GM12872 (cell line): ENCODE measurements around the gene CRTAC1.

Experiments used
- CTCF ChIP-seq: IDR thresholded peaks from 3 replicates; pipeline ENCODE4 v1.5.1; 2011; ENCODE audit warnings: low read depth, mild to moderate bottlenecking, low read length, moderate library complexity; ENCODE audit not compliant: insufficient read depth

CRTAC1 gene

GRCh38 chr10:98028168-98028770, 2.2 kb downstream of the CRTAC1 start:
- TF ChIP-seq CTCF, result peak; percentile 94

- no peak for TF ChIP-seq CTCF
These were observed 7.4 kb downstream of the CRTAC1 start for GRCh38 chr10:98023024-98023423.

- no peak for TF ChIP-seq CTCF
These were observed 9.6 kb downstream of the CRTAC1 start for GRCh38 chr10:98020784-98021183.

GRCh38 chr10:98020254-98020653, 10.2 kb downstream of the CRTAC1 start:
- no peak for TF ChIP-seq CTCF

GRCh38 chr10:98019784-98020183, 10.6 kb downstream of the CRTAC1 start:
- TF ChIP-seq CTCF, result no peak

GRCh38 chr10:98016772-98017475, 13.5 kb downstream of the CRTAC1 start:
- TF ChIP-seq CTCF, result no peak

GRCh38 chr10:98013776-98014175, 16.6 kb downstream of the CRTAC1 start:
- no peak for TF ChIP-seq CTCF
